Measurements from ENCODE around the gene PRR23E.

GRCh38 chr3:127200086-127200691 lies 7.3 kb downstream of the PRR23E start:
- TF ChIP-seq CTCF (IDR thresholded peaks at IDR 0.05; ENCODE audit: insufficient read depth, low read length) (no peak), POLR2AphosphoS5 (IDR thresholded peaks at IDR 0.05; ENCODE audit: low read depth) (no peak), GABPA (IDR thresholded peaks at IDR 0.05; ENCODE audit: low read depth) (no peak), REST (IDR thresholded peaks at IDR 0.05; ENCODE audit: insufficient replicate concordance, low read depth) (no peak)
